Measurements from ENCODE around the gene CORO2B.

Gene CORO2B

GRCh38 chr15:68574046-68574445 is 4.7 kb upstream of the CORO2B start:
- no peak for DNase-seq (ENCODE audit: low read depth)
- H3K4me3 ChIP-seq (ENCODE audit: low read depth, low read length) = no peak overlapping the region
- TF ChIP-seq CTCF (conservative IDR thresholded peaks at IDR 0.05; ENCODE audit: low read depth, low read length) = no peak

GRCh38 chr15:68574629-68575028 is 4.2 kb upstream of the CORO2B start:
- TF ChIP-seq CTCF (conservative IDR thresholded peaks at IDR 0.05; ENCODE audit: low read depth, low read length) = no peak
- DNase-seq (ENCODE audit: low read depth) = no peak
- no peak overlapping the region for H3K4me3 ChIP-seq (ENCODE audit: low read depth, low read length)

- H3K4me3 ChIP-seq (ENCODE audit: low read depth, low read length) = no peak overlapping the region
- no peak for TF ChIP-seq CTCF (conservative IDR thresholded peaks at IDR 0.05; ENCODE audit: low read depth, low read length)
- no peak for DNase-seq (ENCODE audit: low read depth)
Measured at GRCh38 chr15:68576235-68576892, 2.4 kb upstream of the CORO2B start.

- peak; percentile 52 for TF ChIP-seq CTCF (conservative IDR thresholded peaks at IDR 0.05; ENCODE audit: low read depth, low read length)
- DNase-seq (ENCODE audit: low read depth) = peak; percentile 57
Measured at GRCh38 chr15:68578175-68578979, 416 bp upstream of the CORO2B start.

GRCh38 chr15:68580026-68580882 is 1.5 kb downstream of the CORO2B start:
- no peak for DNase-seq (ENCODE audit: low read depth)
- peak overlapping the region; percentile 61 for H3K4me3 ChIP-seq (ENCODE audit: low read depth, low read length)
- TF ChIP-seq CTCF (conservative IDR thresholded peaks at IDR 0.05; ENCODE audit: low read depth, low read length) = no peak

More at GRCh38 chr15:68578175-68578979, 416 bp upstream of the CORO2B start:
- peak overlapping the region; percentile 61 for H3K4me3 ChIP-seq (ENCODE audit: low read depth, low read length)

- DNase-seq (ENCODE audit: low read depth) = no peak
- H3K4me3 ChIP-seq (ENCODE audit: low read depth, low read length) = no peak overlapping the region
- no peak for TF ChIP-seq CTCF (conservative IDR thresholded peaks at IDR 0.05; ENCODE audit: low read depth, low read length)
Measured at GRCh38 chr15:68580883-68581155, 2.0 kb downstream of the CORO2B start.

All from choroid plexus epithelial cell (primary cell).